OCI-LY1 (cell line): Measurements from ENCODE around the gene STK39.

ENCODE experiments used
- H2AFZ ChIP-seq: fragments of 200-600 bp; sonication (generic), shearing (Covaris generic); 2 replicates; pipeline ENCODE4 v1.6.0; 2014; ENCODE audit warnings: antibody characterized with exemption, mild to moderate bottlenecking, low read length
- H3F3A ChIP-seq: fragments of 200-600 bp; sonication (generic), shearing (Covaris generic); 2 replicates; pipeline ENCODE4 v1.6.0; 2014; ENCODE audit warnings: mild to moderate bottlenecking, antibody characterized with exemption, low read length, moderate library complexity; ENCODE audit not compliant: insufficient read depth
- H3K27ac ChIP-seq: fragments of 200-600 bp; sonication (generic); 2 replicates; pipeline ENCODE4 v1.5.1; 2014; ENCODE audit warnings: low read length, mixed run types, mild to moderate bottlenecking, low read depth; ENCODE audit not compliant: poor library complexity, severe bottlenecking
- H3K27me3 ChIP-seq: fragments of 200-600 bp; sonication (generic); 2 replicates; pipeline ENCODE4 v1.6.0; 2014; ENCODE audit warnings: antibody characterized with exemption, mild to moderate bottlenecking, low read length, moderate library complexity; ENCODE audit not compliant: insufficient read depth
- H3K36me3 ChIP-seq: fragments of 200-600 bp; sonication (generic); 2 replicates; pipeline ENCODE4 v1.6.1; 2014; ENCODE audit warnings: mild to moderate bottlenecking, antibody characterized with exemption, low read length, moderate library complexity, mixed read lengths; ENCODE audit not compliant: insufficient read depth
- H3K4me1 ChIP-seq: fragments of 200-600 bp; sonication (generic); 2 replicates; pipeline ENCODE4 v1.5.1; 2014; ENCODE audit warnings: mild to moderate bottlenecking, low read length, moderate library complexity; ENCODE audit not compliant: insufficient read depth, severe bottlenecking
- H3K4me2 ChIP-seq: fragments of 200-600 bp; sonication (generic), shearing (Covaris generic); 2 replicates; pipeline ENCODE4 v1.6.1; 2014; ENCODE audit warnings: low read length
- H3K4me3 ChIP-seq: fragments of 200-600 bp; sonication (generic); 2 replicates; pipeline ENCODE4 v1.5.1; 2014; ENCODE audit warnings: low read length, low read depth, mild to moderate bottlenecking, mixed read lengths; ENCODE audit not compliant: poor library complexity, severe bottlenecking
- H3K79me2 ChIP-seq: fragments of 200-600 bp; shearing (Covaris generic); 2 replicates; pipeline ENCODE4 v1.6.1; 2016; ENCODE audit warnings: mixed run types, low read length, mixed read lengths; ENCODE audit not compliant: insufficient read depth
- H3K9ac ChIP-seq: fragments of 200-600 bp; sonication (generic), shearing (Covaris generic); 2 replicates; pipeline ENCODE4 v1.6.1; 2014; ENCODE audit warnings: mild to moderate bottlenecking, low read length, mixed read lengths
- H3K9me2 ChIP-seq: fragments of 200-600 bp; sonication (generic), shearing (Covaris generic); 2 replicates; pipeline ENCODE4 v1.6.1; 2014; ENCODE audit warnings: low read depth, mild to moderate bottlenecking, low read length, mixed read lengths
- H3K9me3 ChIP-seq: fragments of 200-600 bp; shearing (Covaris generic); 2 replicates; pipeline ENCODE4 v1.6.1; 2014; ENCODE audit warnings: low read length, mixed read lengths
- H4K20me1 ChIP-seq: fragments of 200-600 bp; sonication (generic), shearing (Covaris generic); 2 replicates; pipeline ENCODE4 v1.6.0; 2016; ENCODE audit warnings: mild to moderate bottlenecking, low read length; ENCODE audit not compliant: insufficient read depth
- CTCF ChIP-seq: fragments of 200-600 bp; sonication (generic), shearing (Covaris generic); IDR thresholded peaks from 2 replicates; pipeline ENCODE4 v1.5.1; 2017; ENCODE audit warnings: mild to moderate bottlenecking, antibody characterized with exemption, low read length, moderate library complexity, mixed read lengths
- EZH2 ChIP-seq: fragments of 200-600 bp; sonication (generic), shearing (Covaris generic); IDR thresholded peaks from 2 replicates; pipeline ENCODE4 v1.8.0; 2017; ENCODE audit warnings: borderline replicate concordance, mixed run types, mild to moderate bottlenecking, antibody characterized with exemption, low read length, moderate library complexity, mixed read lengths

Gene STK39

GRCh38 chr2:168025487-168026202 lies 221.8 kb downstream of the STK39 start:
- H3K4me3 ChIP-seq: no peak overlapping the region
- H3K27me3 ChIP-seq: no peaks in the 10 kb centered on the region
- H4K20me1 ChIP-seq: no peaks in the 10 kb centered on the region
- H3K27ac ChIP-seq: no peak overlapping the region
- H3K79me2 ChIP-seq: no peaks in the 10 kb centered on the region
- H2AFZ ChIP-seq: no peak overlapping the region
- no peak overlapping the region for H3K9ac ChIP-seq
- no peaks in the 10 kb centered on the region for H3K9me2 ChIP-seq
- no peaks in the 10 kb centered on the region for H3K9me3 ChIP-seq
- peaks cover 10% of the 10 kb centered on the region; the same call in 1 of the 2 replicates for H3K36me3 ChIP-seq
- TF ChIP-seq EZH2: no peak
- TF ChIP-seq CTCF: no peak
- H3F3A ChIP-seq: no peaks in the 10 kb centered on the region
- H3K4me2 ChIP-seq: no peak overlapping the region
- H3K4me1 ChIP-seq: peaks cover 20% of the 10 kb centered on the region

DNA sequence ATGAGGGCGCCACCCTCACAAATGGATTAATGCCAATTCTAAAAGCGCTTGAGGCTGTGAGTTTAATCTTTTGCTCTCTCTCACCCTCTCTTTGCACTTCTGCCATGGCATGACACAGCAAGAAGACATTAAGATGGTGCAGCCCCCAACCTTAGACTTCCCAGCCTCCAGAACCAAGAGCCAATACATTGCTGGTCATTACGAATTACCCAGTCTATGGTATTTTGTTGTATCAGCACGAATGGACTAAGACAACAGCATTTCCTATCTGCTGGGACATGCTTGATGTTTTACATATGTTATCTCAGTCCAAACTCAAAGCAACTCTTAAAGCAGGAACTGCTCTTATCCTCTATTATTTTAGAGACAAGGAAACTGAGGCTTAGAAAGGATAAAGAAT lies 222.9 kb downstream of the STK39 start:
- Histone ChIP-seq H3F3A (no peaks in the 10 kb centered on the region), H3K4me1 (peaks cover 20% of the 10 kb centered on the region), H3K9ac (no peak overlapping the region), H3K79me2 (no peaks in the 10 kb centered on the region), H3K4me2 (no peak overlapping the region), H3K36me3 (peaks cover 10% of the 10 kb centered on the region; the same call in 1 of the 2 replicates), H3K9me3 (no peaks in the 10 kb centered on the region), H3K9me2 (no peaks in the 10 kb centered on the region), H4K20me1 (no peaks in the 10 kb centered on the region), H2AFZ (no peak overlapping the region), H3K4me3 (no peak overlapping the region), H3K27me3 (no peaks in the 10 kb centered on the region), H3K27ac (no peak overlapping the region)
- TF ChIP-seq EZH2 (no peak), CTCF (no peak)

GRCh38 chr2:168021800-168022587 lies 225.4 kb downstream of the STK39 start:
- Histone ChIP-seq H3K4me3 (no peak overlapping the region), H2AFZ (no peak overlapping the region), H3K27ac (no peak overlapping the region), H3F3A (no peaks in the 10 kb centered on the region), H3K9ac (no peak overlapping the region), H3K4me1 (peaks cover 20% of the 10 kb centered on the region), H3K9me3 (no peaks in the 10 kb centered on the region), H3K36me3 (peaks cover 10% of the 10 kb centered on the region; the same call in 1 of the 2 replicates), H3K4me2 (no peak overlapping the region), H3K79me2 (no peaks in the 10 kb centered on the region), H3K27me3 (no peaks in the 10 kb centered on the region), H4K20me1 (no peaks in the 10 kb centered on the region), H3K9me2 (no peaks in the 10 kb centered on the region)
- TF ChIP-seq CTCF (no peak), EZH2 (no peak)
